Keratinocyte (primary cell): ENCODE results near the gene LDLRAD4. TPM values are rescaled to one million over a fixed set of nuclear protein-coding genes. Genes with fewer than 3 reads are reported as not detected.

Experiments
- DNase-seq: peaks from one replicate; pipeline ENCODE4 v3.0.0-alpha.2; 2011; ENCODE audit warnings: low read depth, missing footprints, low spot score
- FAIRE-seq: peaks from 2 replicates; lab custom pipeline; 2011; peaks lifted over from hg19 to GRCh38; lab: Jason Lieb, UNC
- H2AFZ ChIP-seq: 2 replicates; pipeline ENCODE4 v1.6.0; 2012; ENCODE audit warnings: low read length, control low read depth, inconsistent platforms; ENCODE audit not compliant: control insufficient read depth
- H3K27ac ChIP-seq: 2 replicates; pipeline ENCODE4 v1.5.1; 2011; ENCODE audit warnings: low read length; ENCODE audit not compliant: control insufficient read depth, insufficient read depth
- H3K27me3 ChIP-seq: 3 replicates; pipeline ENCODE4 v1.6.0; 2011; ENCODE audit warnings: low read length; ENCODE audit not compliant: control insufficient read depth, insufficient read depth; ENCODE audit errors: extremely low read depth
- H3K36me3 ChIP-seq, 2 experiments: 2 replicates in 1 of 2; 3 replicates in 1 of 2; pipeline ENCODE4 v1.5.1; 2011; ENCODE audit warnings: low read length in 2 of 2, mild to moderate bottlenecking in 1 of 2; ENCODE audit not compliant: control insufficient read depth in 2 of 2, insufficient read depth in 2 of 2; ENCODE audit errors: extremely low read depth in 1 of 2
- H3K4me1 ChIP-seq: 3 replicates; pipeline ENCODE4 v1.5.1; 2011; ENCODE audit warnings: low read length; ENCODE audit not compliant: control insufficient read depth, insufficient read depth; ENCODE audit errors: extremely low read depth
- H3K4me2 ChIP-seq: 3 replicates; pipeline ENCODE4 v1.6.0; 2011; ENCODE audit warnings: low read depth, low read length; ENCODE audit not compliant: control insufficient read depth, insufficient read depth; ENCODE audit errors: extremely low read depth
- H3K4me3 ChIP-seq, 3 experiments: fragments of 200-600 bp in 1 of 3; sonication (generic) in 1 of 3; 2 replicates in 2 of 3; 3 replicates in 1 of 3; pipeline ENCODE4 v1.5.1; 2011 to 2016; ENCODE audit warnings: low read length in 3 of 3, mild to moderate bottlenecking in 3 of 3, control low read depth in 2 of 3, inconsistent platforms in 1 of 3, low read depth in 1 of 3, mixed read lengths in 1 of 3, mixed run types in 1 of 3, moderate library complexity in 1 of 3; ENCODE audit not compliant: control insufficient read depth in 2 of 3, insufficient read depth in 2 of 3; ENCODE audit errors: extremely low read depth in 1 of 3
- H3K79me2 ChIP-seq: 2 replicates; pipeline ENCODE4 v1.6.0; 2012; ENCODE audit warnings: low read length; ENCODE audit not compliant: control insufficient read depth, insufficient read depth
- H3K9ac ChIP-seq: 3 replicates; pipeline ENCODE4 v1.6.0; 2011; ENCODE audit warnings: low read length; ENCODE audit not compliant: control insufficient read depth, insufficient read depth; ENCODE audit errors: extremely low read depth
- H3K9me1 ChIP-seq: 3 replicates; pipeline ENCODE4 v1.6.0; 2011; ENCODE audit warnings: low read length; ENCODE audit not compliant: control insufficient read depth, insufficient read depth; ENCODE audit errors: extremely low read depth
- H3K9me3 ChIP-seq: 2 replicates; pipeline ENCODE4 v1.5.1; 2012; ENCODE audit warnings: low read depth, low read length; ENCODE audit not compliant: control insufficient read depth
- H4K20me1 ChIP-seq: 3 replicates; pipeline ENCODE4 v1.6.0; 2011; ENCODE audit warnings: low read length; ENCODE audit not compliant: control insufficient read depth, insufficient read depth; ENCODE audit errors: extremely low read depth
- EZH2 ChIP-seq: IDR thresholded peaks from one replicate; pipeline ENCODE4 v1.6.1; 2012; ENCODE audit warnings: inconsistent platforms, mild to moderate bottlenecking, low read length, moderate library complexity
- dilution Hi-C: fragments of 300-500 bp; cut with MboI; formaldehyde crosslinking; loops from one replicate; pipeline ENCODE4 v1.7.0; 2020; ENCODE audit warnings: low sequenced_read_pairs; ENCODE audit not compliant: extremely low pct_ligation_motif_present
- polyA plus RNA-seq, 5 experiments: library from polyadenylated mRNA; depleted of rRNA in 3 of 5; stranded (reverse) in 3 of 5; stranded (forward) in 1 of 5; unstranded in 1 of 5; fragments of >200 nt; gene quantifications; 1 replicate in 1 of 5; 2 replicates in 3 of 5; 3 replicates in 1 of 5; pipeline versions ENCODE4 v1.2.1 to v1.2.3, GENCODE V29; 2011 to 2012; ENCODE audit warnings: missing spikeins in 2 of 5, low read depth in 1 of 5, low replicate concordance in 1 of 5
- TF ChIP-seq, protein P1 (sequence below), 3 experiments: IDR thresholded peaks in 1 of 3; conservative IDR thresholded peaks in 1 of 3; optimal IDR thresholded peaks in 1 of 3; 2 replicates in 2 of 3; 3 replicates in 1 of 3; pipeline versions ENCODE3 to v1.5.1; 2011; ENCODE audit warnings: low read length in 3 of 3, mild to moderate bottlenecking in 3 of 3, moderate library complexity in 2 of 3, control low read depth in 1 of 3, inconsistent platforms in 1 of 3; ENCODE audit not compliant: insufficient read depth in 2 of 3; ENCODE audit errors: extremely low read depth in 1 of 3

LDLRAD4 gene
- polyA plus RNA-seq, 1 donor (not counting 4 experiments of a cell fraction or from before 2014, with no cell fraction given) = not detected

DNA sequence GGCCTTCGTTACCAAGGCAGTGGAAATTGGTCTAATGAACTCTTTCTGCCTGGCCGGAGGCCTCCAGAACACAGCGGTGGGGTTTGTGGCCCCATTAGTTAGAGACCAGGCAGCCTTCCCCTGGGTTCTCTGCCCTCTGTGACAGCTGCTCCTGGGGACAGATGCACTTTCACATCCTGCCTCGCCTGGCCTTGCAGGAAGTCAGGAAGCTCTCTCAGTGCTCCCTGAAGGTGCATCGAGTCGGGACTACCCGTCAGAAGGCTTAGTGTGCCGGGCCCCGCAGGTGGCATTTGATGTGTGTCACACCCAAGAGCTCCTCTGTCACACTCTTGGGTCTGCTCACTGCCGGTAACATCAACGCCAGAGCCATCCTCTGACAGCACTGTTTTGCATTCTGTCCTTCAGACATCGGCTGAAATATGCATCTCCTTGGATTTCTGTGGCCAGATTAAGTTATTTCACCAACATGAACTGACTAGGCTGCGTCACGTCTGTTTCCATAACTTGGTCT is 158.3 kb downstream of the LDLRAD4 start:
- no peak for FAIRE-seq
- H3K4me3 ChIP-seq = no peak overlapping the region
- no peak overlapping the region for H3K27ac ChIP-seq

DNA sequence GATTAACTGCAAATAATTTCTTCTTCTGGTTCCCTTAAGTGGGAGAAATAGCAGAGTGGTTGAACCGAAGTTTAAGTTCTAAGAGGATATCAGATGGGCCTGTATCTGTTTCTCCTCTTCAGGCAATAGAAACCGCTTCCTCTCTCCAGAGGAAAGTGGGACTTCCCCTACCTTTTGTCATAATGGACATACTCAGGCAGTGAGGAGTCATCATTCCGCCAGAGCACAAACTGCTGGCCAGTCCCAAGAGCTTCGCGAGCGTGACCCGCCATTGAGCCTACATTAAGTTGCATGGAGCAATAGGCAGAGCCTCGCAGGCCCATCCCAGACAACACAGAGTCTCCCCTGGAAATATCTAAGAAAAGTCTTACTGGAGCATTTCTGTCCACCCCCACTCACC is 158.9 kb downstream of the LDLRAD4 start:
- dilution Hi-C loops = no loop called here
- no peak for DNase-seq
- no peaks in the 10 kb centered on the region for H3K27me3 ChIP-seq
- no peaks in the 10 kb centered on the region for H3K9me1 ChIP-seq
- no peak overlapping the region for H3K27ac ChIP-seq
- no peaks in the 10 kb centered on the region for H3K36me3 ChIP-seq
- H2AFZ ChIP-seq = no peak overlapping the region
- H3K9ac ChIP-seq = no peak overlapping the region
- H3K4me1 ChIP-seq = peaks cover 8% of the 10 kb centered on the region
- no peak overlapping the region for H3K4me3 ChIP-seq
- H3K9me3 ChIP-seq = no peaks in the 10 kb centered on the region
- no peak for FAIRE-seq
- H4K20me1 ChIP-seq = no peaks in the 10 kb centered on the region
- H3K4me2 ChIP-seq = no peak overlapping the region
- H3K79me2 ChIP-seq = no peaks in the 10 kb centered on the region
- TF ChIP-seq EZH2 = no peak
- TF ChIP-seq, protein P1, sequence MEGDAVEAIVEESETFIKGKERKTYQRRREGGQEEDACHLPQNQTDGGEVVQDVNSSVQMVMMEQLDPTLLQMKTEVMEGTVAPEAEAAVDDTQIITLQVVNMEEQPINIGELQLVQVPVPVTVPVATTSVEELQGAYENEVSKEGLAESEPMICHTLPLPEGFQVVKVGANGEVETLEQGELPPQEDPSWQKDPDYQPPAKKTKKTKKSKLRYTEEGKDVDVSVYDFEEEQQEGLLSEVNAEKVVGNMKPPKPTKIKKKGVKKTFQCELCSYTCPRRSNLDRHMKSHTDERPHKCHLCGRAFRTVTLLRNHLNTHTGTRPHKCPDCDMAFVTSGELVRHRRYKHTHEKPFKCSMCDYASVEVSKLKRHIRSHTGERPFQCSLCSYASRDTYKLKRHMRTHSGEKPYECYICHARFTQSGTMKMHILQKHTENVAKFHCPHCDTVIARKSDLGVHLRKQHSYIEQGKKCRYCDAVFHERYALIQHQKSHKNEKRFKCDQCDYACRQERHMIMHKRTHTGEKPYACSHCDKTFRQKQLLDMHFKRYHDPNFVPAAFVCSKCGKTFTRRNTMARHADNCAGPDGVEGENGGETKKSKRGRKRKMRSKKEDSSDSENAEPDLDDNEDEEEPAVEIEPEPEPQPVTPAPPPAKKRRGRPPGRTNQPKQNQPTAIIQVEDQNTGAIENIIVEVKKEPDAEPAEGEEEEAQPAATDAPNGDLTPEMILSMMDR (optimal IDR thresholded peaks at IDR 0.05 in 1 of 3, IDR thresholded peaks at IDR 0.05 in 1 of 3, conservative IDR thresholded peaks at IDR 0.05 in 1 of 3; ENCODE audit: extremely low read depth in 1 of 3, insufficient read depth in 2 of 3, low read length in 3 of 3) = no peak

More for the DNA sequence above, 158.3 kb downstream of the LDLRAD4 start:
- Histone ChIP-seq H3K9me1 (no peaks in the 10 kb centered on the region), H3K27me3 (no peaks in the 10 kb centered on the region), H4K20me1 (no peaks in the 10 kb centered on the region), H3K9me3 (no peaks in the 10 kb centered on the region), H2AFZ (no peak overlapping the region), H3K4me1 (peaks cover 8% of the 10 kb centered on the region), H3K4me2 (no peak overlapping the region), H3K9ac (no peak overlapping the region), H3K79me2 (no peaks in the 10 kb centered on the region), H3K36me3 (no peaks in the 10 kb centered on the region)
- DNase-seq = no peak
- TF ChIP-seq EZH2 = no peak
- dilution Hi-C loops = no loop called here

DNA sequence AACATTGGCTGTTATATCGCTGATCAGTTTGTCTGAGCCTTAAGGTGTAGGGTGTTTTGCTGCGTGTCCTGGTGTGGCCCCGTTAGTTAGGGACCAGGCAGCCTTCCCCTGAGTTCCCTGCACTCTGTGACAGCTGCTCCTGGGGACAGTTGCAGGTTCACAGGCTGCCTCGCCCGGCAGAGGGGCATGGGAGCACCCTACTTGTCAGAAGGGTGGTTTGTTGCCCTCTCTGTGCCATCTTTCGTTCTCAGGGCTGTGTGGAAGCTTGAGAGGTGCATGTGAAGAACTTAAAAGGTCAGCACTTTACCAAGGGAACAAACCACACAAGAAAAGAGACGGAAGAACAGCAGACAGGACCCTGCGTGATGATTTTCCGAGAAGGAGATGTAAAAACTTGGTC is 159.6 kb downstream of the LDLRAD4 start:
- H3K4me3 ChIP-seq = no peak overlapping the region
- no peaks in the 10 kb centered on the region for H3K9me1 ChIP-seq
- H2AFZ ChIP-seq = no peak overlapping the region
- no peaks in the 10 kb centered on the region for H3K36me3 ChIP-seq
- no peaks in the 10 kb centered on the region for H3K27me3 ChIP-seq
- H3K27ac ChIP-seq = no peak overlapping the region
- dilution Hi-C loops = no loop called here
- no peak overlapping the region for H3K9ac ChIP-seq
- no peaks in the 10 kb centered on the region for H3K79me2 ChIP-seq
- H3K4me1 ChIP-seq = peaks cover 8% of the 10 kb centered on the region
- no peak for TF ChIP-seq EZH2
- TF ChIP-seq, protein P1 (optimal IDR thresholded peaks at IDR 0.05 in 1 of 3, IDR thresholded peaks at IDR 0.05 in 1 of 3, conservative IDR thresholded peaks at IDR 0.05 in 1 of 3; ENCODE audit: extremely low read depth in 1 of 3, insufficient read depth in 2 of 3, low read length in 3 of 3) = no peak
- H3K9me3 ChIP-seq = no peaks in the 10 kb centered on the region
- no peaks in the 10 kb centered on the region for H4K20me1 ChIP-seq
- no peak overlapping the region for H3K4me2 ChIP-seq
- FAIRE-seq (no peak), DNase-seq (no peak)
